Measurements from ENCODE around the gene MVD. TPM values are rescaled to one million over a fixed set of nuclear protein-coding genes. Genes with fewer than 3 reads are reported as not detected.

MVD gene
- total RNA-seq, 1 experiment from 2014 or later, result 38.3 TPM

DNA sequence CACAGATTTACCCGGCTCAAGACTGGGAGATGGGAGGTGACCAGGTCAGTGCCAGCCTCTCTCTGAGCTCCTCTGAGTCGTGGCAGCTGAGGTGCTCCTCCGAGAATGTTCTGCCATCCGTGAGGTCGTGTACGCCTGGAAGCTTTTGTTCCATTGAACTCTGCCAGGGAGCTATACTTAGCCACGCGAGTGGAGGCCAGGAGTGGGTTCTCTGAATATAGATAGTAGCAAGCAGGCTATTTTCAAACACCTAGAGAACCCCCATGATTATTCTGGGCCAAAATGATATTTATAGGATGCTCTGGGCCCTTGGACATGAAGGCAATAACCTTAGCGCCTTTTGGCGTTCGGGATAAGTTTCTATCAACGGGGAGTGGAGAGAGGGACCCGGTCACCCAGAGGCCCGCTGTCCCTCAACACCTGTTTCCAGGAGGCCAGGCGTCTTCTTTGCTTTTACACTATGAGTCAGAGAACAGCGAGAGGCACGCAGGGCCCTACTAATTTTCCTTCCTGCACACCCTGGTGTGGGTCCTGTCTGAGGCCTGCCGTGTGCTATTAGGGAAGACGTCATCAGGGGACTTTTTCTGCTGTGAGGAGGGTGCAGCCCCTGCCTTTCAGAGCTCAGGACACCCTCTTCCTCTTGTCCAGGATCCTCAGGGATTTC is 11.0 kb upstream of the MVD start:
- no peak for ATAC-seq
- CTCF ChIA-PET, result no interaction called here
- POLR2A ChIA-PET (ENCODE audit: unreplicated experiment), result no interaction called here

DNA sequence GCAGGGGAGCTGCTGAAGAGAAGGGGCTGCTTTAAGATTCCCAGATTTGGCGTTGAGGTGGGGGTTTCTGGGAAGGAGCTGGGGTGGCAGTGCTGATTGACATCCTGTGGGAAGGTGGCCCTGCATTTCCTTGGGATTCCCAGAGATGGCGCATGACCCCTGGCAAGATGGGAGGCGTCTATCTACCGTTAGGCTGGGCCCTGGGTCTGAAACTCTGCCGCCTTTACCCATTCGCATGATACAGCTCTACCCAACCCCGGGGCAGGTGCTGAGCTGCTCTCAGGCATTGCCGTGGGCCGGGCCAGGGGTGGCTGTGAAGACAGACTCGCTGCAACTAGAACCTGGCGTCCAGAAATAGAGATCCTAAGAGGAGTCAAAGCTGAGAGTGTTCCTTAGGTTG is 9.9 kb upstream of the MVD start:
- no peaks in the 10 kb centered on the region for H3K4me1 ChIP-seq (ENCODE audit: insufficient read depth, low read length)
- no peak overlapping the region for H2AFZ ChIP-seq (ENCODE audit: low read length)
- H3K36me3 ChIP-seq (ENCODE audit: low read depth, low read length), result no peaks in the 10 kb centered on the region
- H3F3A ChIP-seq (ENCODE audit: low read length, unreplicated experiment), result no peaks in the 10 kb centered on the region
- no peaks in the 10 kb centered on the region for H3K27me3 ChIP-seq (ENCODE audit: low read length)
- TF ChIP-seq EZH2phosphoT487 (IDR thresholded peaks at IDR 0.05; ENCODE audit: borderline replicate concordance, low read length) (no peak), EZH2 (IDR thresholded peaks at IDR 0.05; ENCODE audit: low read length, unreplicated experiment) (no peak)
- TF ChIP-seq, protein P1, sequence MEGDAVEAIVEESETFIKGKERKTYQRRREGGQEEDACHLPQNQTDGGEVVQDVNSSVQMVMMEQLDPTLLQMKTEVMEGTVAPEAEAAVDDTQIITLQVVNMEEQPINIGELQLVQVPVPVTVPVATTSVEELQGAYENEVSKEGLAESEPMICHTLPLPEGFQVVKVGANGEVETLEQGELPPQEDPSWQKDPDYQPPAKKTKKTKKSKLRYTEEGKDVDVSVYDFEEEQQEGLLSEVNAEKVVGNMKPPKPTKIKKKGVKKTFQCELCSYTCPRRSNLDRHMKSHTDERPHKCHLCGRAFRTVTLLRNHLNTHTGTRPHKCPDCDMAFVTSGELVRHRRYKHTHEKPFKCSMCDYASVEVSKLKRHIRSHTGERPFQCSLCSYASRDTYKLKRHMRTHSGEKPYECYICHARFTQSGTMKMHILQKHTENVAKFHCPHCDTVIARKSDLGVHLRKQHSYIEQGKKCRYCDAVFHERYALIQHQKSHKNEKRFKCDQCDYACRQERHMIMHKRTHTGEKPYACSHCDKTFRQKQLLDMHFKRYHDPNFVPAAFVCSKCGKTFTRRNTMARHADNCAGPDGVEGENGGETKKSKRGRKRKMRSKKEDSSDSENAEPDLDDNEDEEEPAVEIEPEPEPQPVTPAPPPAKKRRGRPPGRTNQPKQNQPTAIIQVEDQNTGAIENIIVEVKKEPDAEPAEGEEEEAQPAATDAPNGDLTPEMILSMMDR (conservative IDR thresholded peaks at IDR 0.05; ENCODE audit: low read depth, low read length), result 0 out of 2 replicates have a peak, but pooled peaks have one; percentile 24
- H3K9ac ChIP-seq (ENCODE audit: low read length), result no peak overlapping the region
- DNase-seq, result no peak
- no peak overlapping the region for H3K27ac ChIP-seq (ENCODE audit: low read length)
- H4K20me1 ChIP-seq (ENCODE audit: low read length), result no peaks in the 10 kb centered on the region
- H3K9me2 ChIP-seq (replicated peaks; ENCODE audit: low read length), result no peaks in the 10 kb centered on the region
- intact Hi-C loops (cut with micrococcal nuclease), result no loop called here
- no peak for ATAC-seq
- CTCF ChIA-PET, result no interaction called here
- H3K9me3 ChIP-seq (ENCODE audit: low read length), result no peaks in the 10 kb centered on the region
- H3K79me2 ChIP-seq (ENCODE audit: low read length), result no peaks in the 10 kb centered on the region
- BruUV-seq (replicated peaks), result no TSS peak
- POLR2A ChIA-PET (ENCODE audit: unreplicated experiment), result interaction anchor here (0.5 kb wide), 1 partner anchor 108 kb away, joined by 4 read pairs; no protein-coding TSS in a partner anchor
- H3K4me2 ChIP-seq (ENCODE audit: low read length), result no peak overlapping the region
- H3K4me3 ChIP-seq (ENCODE audit: low read length), result no peak overlapping the region

More for the DNA sequence above, 11.0 kb upstream of the MVD start:
- Histone ChIP-seq H3K4me2 (ENCODE audit: low read length) (no peak overlapping the region), H3F3A (ENCODE audit: low read length, unreplicated experiment) (no peaks in the 10 kb centered on the region), H3K9me2 (replicated peaks; ENCODE audit: low read length) (no peaks in the 10 kb centered on the region), H3K9me3 (ENCODE audit: low read length) (no peaks in the 10 kb centered on the region), H3K4me1 (ENCODE audit: insufficient read depth, low read length) (peaks cover under 1% of the 10 kb centered on the region; the same call in 1 of the 2 replicates), H3K27me3 (ENCODE audit: low read length) (no peaks in the 10 kb centered on the region), H3K27ac (ENCODE audit: low read length) (no peak overlapping the region), H4K20me1 (ENCODE audit: low read length) (no peaks in the 10 kb centered on the region), H3K4me3 (ENCODE audit: low read length) (no peak overlapping the region), H3K36me3 (ENCODE audit: low read depth, low read length) (no peaks in the 10 kb centered on the region), H3K79me2 (ENCODE audit: low read length) (no peaks in the 10 kb centered on the region), H2AFZ (ENCODE audit: low read length) (no peak overlapping the region), H3K9ac (ENCODE audit: low read length) (no peak overlapping the region)
- no peak for DNase-seq
- intact Hi-C loops (cut with micrococcal nuclease), result no loop called here
- TF ChIP-seq EZH2phosphoT487 (IDR thresholded peaks at IDR 0.05; ENCODE audit: borderline replicate concordance, low read length) (no peak), EZH2 (IDR thresholded peaks at IDR 0.05; ENCODE audit: low read length, unreplicated experiment) (no peak)
- TF ChIP-seq, protein P1 (conservative IDR thresholded peaks at IDR 0.05; ENCODE audit: low read depth, low read length), result no peak
- no TSS peak for BruUV-seq (replicated peaks)

DNA sequence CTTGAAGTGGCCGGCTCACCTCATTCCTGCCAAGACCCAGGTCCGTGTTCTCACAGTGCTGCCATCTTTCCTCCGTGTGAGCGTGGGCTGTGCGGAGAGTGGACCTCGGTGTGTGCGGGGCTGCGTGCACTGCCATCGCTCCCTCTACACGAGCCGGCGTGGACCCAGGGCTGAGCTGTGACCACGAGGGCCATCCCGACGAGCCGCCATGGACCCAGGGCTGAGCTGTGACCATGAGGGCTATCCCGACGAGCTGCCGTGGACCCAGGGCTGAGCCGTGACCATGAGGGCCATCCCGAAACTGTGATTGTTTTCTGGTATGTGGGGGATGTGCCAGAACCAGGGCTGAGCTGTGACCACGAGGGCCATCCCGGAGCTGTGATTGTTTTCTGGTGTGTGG is 8.9 kb upstream of the MVD start:
- no peaks in the 10 kb centered on the region for H3K9me3 ChIP-seq (ENCODE audit: low read length)
- TF ChIP-seq EZH2 (IDR thresholded peaks at IDR 0.05; ENCODE audit: low read length, unreplicated experiment) (no peak), EZH2phosphoT487 (IDR thresholded peaks at IDR 0.05; ENCODE audit: borderline replicate concordance, low read length) (no peak)
- TF ChIP-seq, protein P1 (conservative IDR thresholded peaks at IDR 0.05; ENCODE audit: low read depth, low read length), result no peak
- H3F3A ChIP-seq (ENCODE audit: low read length, unreplicated experiment), result no peaks in the 10 kb centered on the region
- no peak overlapping the region for H3K27ac ChIP-seq (ENCODE audit: low read length)
- H3K9ac ChIP-seq (ENCODE audit: low read length), result no peak overlapping the region
- no peaks in the 10 kb centered on the region for H3K36me3 ChIP-seq (ENCODE audit: low read depth, low read length)
- H3K4me3 ChIP-seq (ENCODE audit: low read length), result no peak overlapping the region
- H4K20me1 ChIP-seq (ENCODE audit: low read length), result no peaks in the 10 kb centered on the region
- no peak overlapping the region for H2AFZ ChIP-seq (ENCODE audit: low read length)
- no peaks in the 10 kb centered on the region for H3K79me2 ChIP-seq (ENCODE audit: low read length)
- ChIA-PET POLR2A (ENCODE audit: unreplicated experiment) (no interaction called here), CTCF (no interaction called here)
- BruUV-seq (replicated peaks), result no TSS peak
- intact Hi-C loops (cut with micrococcal nuclease), result no loop called here
- H3K27me3 ChIP-seq (ENCODE audit: low read length), result no peaks in the 10 kb centered on the region
- H3K9me2 ChIP-seq (replicated peaks; ENCODE audit: low read length), result no peaks in the 10 kb centered on the region
- DNase-seq (no peak), ATAC-seq (no peak)
- H3K4me2 ChIP-seq (ENCODE audit: low read length), result no peak overlapping the region
- no peaks in the 10 kb centered on the region for H3K4me1 ChIP-seq (ENCODE audit: insufficient read depth, low read length)
